B cell (primary cell): ENCODE data around the gene OR52E2. TPM values are rescaled to one million over a fixed set of nuclear protein-coding genes. Genes with fewer than 3 reads are reported as not detected.

Experiments
- ATAC-seq: fragments of 200-7000 bp; cut with Tn5 transposase; one replicate; pipeline ENCODE4 v1.10.0; 2021; ENCODE audit warnings: low read depth, mild to moderate bottlenecking, moderate number of reproducible peaks, moderate library complexity
- CTCF ChIA-PET: fragments of 350-600 bp; sonication (Branson Sonifier 250); formaldehyde crosslinking; loops from one replicate; lab custom pipeline; 2021; ENCODE audit warnings: antibody characterized with exemption, inconsistent platforms; lab: Charles Lee
- POLR2A ChIA-PET: fragments of 350-600 bp; sonication (Branson Sonifier 250); formaldehyde crosslinking; loops from one replicate; lab custom pipeline; 2021; ENCODE audit warnings: antibody characterized with exemption; lab: Charles Lee
- DNase-seq: peaks from one replicate; pipeline ENCODE4 v3.0.0; 2013
- H2AFZ ChIP-seq: 2 replicates; pipeline ENCODE4 v1.6.1; 2012; ENCODE audit warnings: mild to moderate bottlenecking, low read depth, low read length; ENCODE audit not compliant: insufficient read depth, poor library complexity, severe bottlenecking
- H3K27ac ChIP-seq, 2 donors: 1 replicate in 1 of 2; 2 replicates in 1 of 2; pipeline ENCODE4 v1.5.1; 2012 to 2013; ENCODE audit warnings: low read length in 2 of 2, mild to moderate bottlenecking in 2 of 2, moderate library complexity in 1 of 2
- H3K27me3 ChIP-seq, 4 experiments: fragments of 200-600 bp in 1 of 4; sonication (generic) in 1 of 4; replicated peaks in 1 of 4; 1 replicate in 2 of 4; 2 replicates in 2 of 4; pipeline versions ENCODE4 v1.6.1 to v1.7.0; 2013 to 2016; ENCODE audit warnings: low read length in 3 of 4, mild to moderate bottlenecking in 2 of 4, mixed read lengths in 1 of 4, moderate library complexity in 1 of 4; ENCODE audit not compliant: insufficient read depth in 4 of 4, control insufficient read depth in 3 of 4; ENCODE audit errors: control extremely low read depth in 1 of 4
- H3K36me3 ChIP-seq, 2 experiments: replicated peaks in 1 of 2; 1 replicate in 1 of 2; 2 replicates in 1 of 2; pipeline versions ENCODE4 v1.6.1 to v1.7.1; 2013; ENCODE audit warnings: low read length in 1 of 2; ENCODE audit not compliant: insufficient read depth in 2 of 2, control insufficient read depth in 1 of 2; ENCODE audit errors: control extremely low read depth in 1 of 2, extremely low read depth in 1 of 2
- H3K4me1 ChIP-seq, 2 donors: fragments of 200-600 bp in 1 of 2; sonication (generic) in 1 of 2; 1 replicate in 1 of 2; 2 replicates in 1 of 2; pipeline versions ENCODE4 v1.5.1 to v1.6.1; 2013 to 2017; ENCODE audit warnings: low read length in 2 of 2; ENCODE audit not compliant: control insufficient read depth in 2 of 2, insufficient read depth in 2 of 2
- H3K4me2 ChIP-seq: replicated peaks from 2 replicates; pipeline ENCODE3; 2012; ENCODE audit warnings: mild to moderate bottlenecking, low read depth, low read length; ENCODE audit not compliant: poor library complexity, severe bottlenecking
- H3K4me3 ChIP-seq, 5 experiments: fragments of 200-600 bp in 1 of 5; sonication (generic) in 1 of 5; 1 replicate in 3 of 5; 2 replicates in 2 of 5; pipeline versions ENCODE4 v1.5.1 to v1.7.0; 2011 to 2016; ENCODE audit warnings: low read length in 4 of 5, mild to moderate bottlenecking in 4 of 5, low read depth in 2 of 5, control low read depth in 1 of 5, moderate library complexity in 1 of 5; ENCODE audit not compliant: insufficient read depth in 1 of 5; ENCODE audit errors: control extremely low read depth in 1 of 5, extremely low read depth in 1 of 5
- H3K79me2 ChIP-seq: fragments of 200-600 bp; sonication (generic); one replicate; pipeline ENCODE4 v1.6.0; 2016; ENCODE audit warnings: low read length; ENCODE audit not compliant: control insufficient read depth, insufficient read depth
- H3K9ac ChIP-seq: fragments of 200-600 bp; sonication (generic); 2 replicates; pipeline ENCODE4 v1.6.1; 2017; ENCODE audit warnings: mild to moderate bottlenecking, low read length, moderate library complexity
- H3K9me3 ChIP-seq, 3 donors: one replicate each; pipeline versions ENCODE4 v1.6.1 to v1.7.1; 2013; ENCODE audit warnings: low read length in 2 of 3; ENCODE audit not compliant: control insufficient read depth in 2 of 3, insufficient read depth in 1 of 3; ENCODE audit errors: control extremely low read depth in 1 of 3
- H4K20me1 ChIP-seq: 2 replicates; pipeline ENCODE4 v1.6.0; 2012; ENCODE audit warnings: mild to moderate bottlenecking, low read length; ENCODE audit not compliant: insufficient read depth, control insufficient read depth, poor library complexity, severe bottlenecking
- H3K27ac Mint-ChIP-seq: one replicate; pipeline ENCODE4 v1.8.0; 2021; ENCODE audit warnings: mixed read lengths
- H3K27me3 Mint-ChIP-seq: one replicate; pipeline ENCODE4 v1.8.0; 2021; ENCODE audit warnings: mixed read lengths
- H3K4me1 Mint-ChIP-seq: one replicate; pipeline ENCODE4 v1.8.0; 2021; ENCODE audit warnings: mixed read lengths
- H3K4me3 Mint-ChIP-seq: one replicate; pipeline ENCODE4 v1.8.0; 2021; ENCODE audit warnings: mixed read lengths
- H3K9me3 Mint-ChIP-seq: one replicate; pipeline ENCODE4 v1.8.0; 2022; ENCODE audit warnings: mixed read lengths; ENCODE audit not compliant: insufficient read depth
- CTCF ChIP-seq: fragments of 200-600 bp; IDR thresholded peaks from one replicate; pipeline ENCODE4 v1.8.0; 2022; ENCODE audit warnings: antibody characterized with exemption, mild to moderate bottlenecking
- EZH2 ChIP-seq: IDR thresholded peaks from 2 replicates; pipeline ENCODE4 v1.6.1; 2012; ENCODE audit warnings: borderline replicate concordance, low read depth, mild to moderate bottlenecking, moderate library complexity, low read length; ENCODE audit not compliant: insufficient read depth, poor library complexity, severe bottlenecking
- WGBS: methylation state at CpG from one replicate; pipeline ENCODE4 v1.1.5; 2013; ENCODE audit warnings: missing lambda C conversion rate; ENCODE audit not compliant: insufficient coverage; 5-methylcytosine and 5-hydroxymethylcytosine counted together
- intact Hi-C: fragments of 100-400 bp; cut with micrococcal nuclease; formaldehyde crosslinking; loops from one replicate; pipeline ENCODE4 v1.10.0; 2022
- polyA plus RNA-seq: library from polyadenylated mRNA; depleted of rRNA; stranded (reverse); fragments of >200 nt; gene quantifications from 2 replicates; pipeline ENCODE4 v1.2.3, GENCODE V29; 2012
- total RNA-seq, 2 donors: library from RNA; stranded (reverse); fragments of 120-200 nt in 1 of 2; gene quantifications; 1 replicate in 1 of 2; 2 replicates in 1 of 2; pipeline versions ENCODE4 v1.2.3 to v1.2.4, GENCODE V29; 2013 to 2022

Gene OR52E2
- total and polyA plus RNA-seq, 2 donors (not counting 1 experiment from before 2014, with no cell fraction given): not detected

GRCh38 chr11:5071799-5072198, 12.4 kb upstream of the OR52E2 start:
- Histone ChIP-seq H3K27ac (no peak overlapping the region), H3K4me2 (no peak overlapping the region), H3K4me3 (no peak overlapping the region), H3K4me1 (no peaks in the 10 kb centered on the region), H4K20me1 (no peaks in the 10 kb centered on the region), H3K9ac (no peak overlapping the region), H3K27me3 (no peaks in the 10 kb centered on the region), H3K79me2 (no peaks in the 10 kb centered on the region), H3K36me3 (no peaks in the 10 kb centered on the region), H3K9me3 (no peaks in the 10 kb centered on the region), H2AFZ (no peak overlapping the region)
- ChIA-PET CTCF (no interaction called here), POLR2A (no interaction called here)
- intact Hi-C loops: no loop called here
- no peak for ATAC-seq
- TF ChIP-seq EZH2: no peak
- TF ChIP-seq CTCF: no peak
- Mint-ChIP-seq H3K4me1 (no peaks in the 10 kb centered on the region), H3K27me3 (peaks cover 4% of the 10 kb centered on the region), H3K4me3 (no peak overlapping the region), H3K9me3 (no peaks in the 10 kb centered on the region), H3K27ac (no peak overlapping the region)
- WGBS: 60% methylated on average over 1 of the region's 3 CpGs
- DNase-seq: no peak

- no CpG with 5 or more reads among the region's 3 CpGs for WGBS
- H3K9ac ChIP-seq: no peak within 1 kb of the TSS
- Mint-ChIP-seq H3K4me3 (no peak within 1 kb of the TSS), H3K27me3 (peaks cover under 1% of the 10 kb centered on the region), H3K4me1 (no peaks in the 10 kb centered on the region), H3K9me3 (no peaks in the 10 kb centered on the region), H3K27ac (no peak within 1 kb of the TSS)
- no peak for TF ChIP-seq EZH2
- no peak for TF ChIP-seq CTCF
- H3K79me2 ChIP-seq: no peaks in the 10 kb centered on the region
- peaks cover 0 to 2% (median 0%) of the 10 kb centered on the region in 4 experiments for H3K27me3 ChIP-seq
- CTCF ChIA-PET: no interaction called here
- H3K36me3 ChIP-seq: no peaks in the 10 kb centered on the region
- no peak within 1 kb of the TSS for H3K27ac ChIP-seq
- DNase-seq (no peak), ATAC-seq (no peak)
- intact Hi-C loops: no loop called here
- no peak within 1 kb of the TSS for H3K4me2 ChIP-seq
- no peaks in the 10 kb centered on the region for H4K20me1 ChIP-seq
- H3K4me1 ChIP-seq: no peaks in the 10 kb centered on the region
- no peak within 1 kb of the TSS for H2AFZ ChIP-seq
- POLR2A ChIA-PET: no interaction called here
- no peaks in the 10 kb centered on the region for H3K9me3 ChIP-seq
- no peak within 1 kb of the TSS for H3K4me3 ChIP-seq
Observed at GRCh38 chr11:5069272-5069671, 9.8 kb upstream of the OR52E2 start, which contains the start of gene OR52E1. OR52E1 (plus strand) TSS chr11:5069572.
